ENCODE measurements around the gene THYN1.
A peak's percentile ranks its signal among the peaks of the same experiment; 100 is the strongest.

THYN1 gene

GRCh38 chr11:134216816-134217215, 36.3 kb downstream of the THYN1 start:
- DNase-seq (ENCODE audit: low read depth): no peak
- no peak overlapping the region for H3K4me3 ChIP-seq (ENCODE audit: low read depth, low read length)
- TF ChIP-seq CTCF (conservative IDR thresholded peaks at IDR 0.05; ENCODE audit: low read depth, low read length): no peak

GRCh38 chr11:134215836-134216235, 37.3 kb downstream of the THYN1 start:
- no peak for DNase-seq (ENCODE audit: low read depth)
- no peak for TF ChIP-seq CTCF (conservative IDR thresholded peaks at IDR 0.05; ENCODE audit: low read depth, low read length)
- H3K4me3 ChIP-seq (ENCODE audit: low read depth, low read length): no peak overlapping the region

GRCh38 chr11:134207538-134208239, 45.5 kb downstream of the THYN1 start:
- TF ChIP-seq CTCF (conservative IDR thresholded peaks at IDR 0.05; ENCODE audit: low read depth, low read length): peak; percentile 64
- no peak overlapping the region for H3K4me3 ChIP-seq (ENCODE audit: low read depth, low read length)
- peak; percentile 45 for DNase-seq (ENCODE audit: low read depth)

GRCh38 chr11:134206185-134206584, 47.0 kb downstream of the THYN1 start:
- DNase-seq (ENCODE audit: low read depth): no peak
- no peak overlapping the region for H3K4me3 ChIP-seq (ENCODE audit: low read depth, low read length)
- no peak for TF ChIP-seq CTCF (conservative IDR thresholded peaks at IDR 0.05; ENCODE audit: low read depth, low read length)

GRCh38 chr11:134205729-134206128, 47.4 kb downstream of the THYN1 start:
- TF ChIP-seq CTCF (conservative IDR thresholded peaks at IDR 0.05; ENCODE audit: low read depth, low read length): no peak
- H3K4me3 ChIP-seq (ENCODE audit: low read depth, low read length): no peak overlapping the region
- no peak for DNase-seq (ENCODE audit: low read depth)

GRCh38 chr11:134202661-134203060, 50.5 kb downstream of the THYN1 start:
- TF ChIP-seq CTCF (conservative IDR thresholded peaks at IDR 0.05; ENCODE audit: low read depth, low read length): no peak
- H3K4me3 ChIP-seq (ENCODE audit: low read depth, low read length): no peak overlapping the region
- DNase-seq (ENCODE audit: low read depth): no peak

- DNase-seq (ENCODE audit: low read depth): no peak
- H3K4me3 ChIP-seq (ENCODE audit: low read depth, low read length): no peak overlapping the region
- no peak for TF ChIP-seq CTCF (conservative IDR thresholded peaks at IDR 0.05; ENCODE audit: low read depth, low read length)
Observed at GRCh38 chr11:134200688-134201087, 52.5 kb downstream of the THYN1 start.

All from choroid plexus epithelial cell (primary cell).